AG09319 (cell line): ENCODE measurements around the gene DOHH.

Source experiments
- DNase-seq: peaks from one replicate; pipeline ENCODE4 v3.0.0-alpha.2; 2010; ENCODE audit warnings: low read depth; ENCODE audit errors: extremely low read depth
- TF ChIP-seq, protein P1 (sequence below): IDR thresholded peaks from 2 replicates; pipeline ENCODE4 v1.5.1; 2011; ENCODE audit warnings: low read depth, mild to moderate bottlenecking, inconsistent platforms, low read length, moderate library complexity

DOHH gene

GRCh38 chr19:3494559-3494958 lies 5.9 kb downstream of the DOHH start:
- TF ChIP-seq, protein P1, sequence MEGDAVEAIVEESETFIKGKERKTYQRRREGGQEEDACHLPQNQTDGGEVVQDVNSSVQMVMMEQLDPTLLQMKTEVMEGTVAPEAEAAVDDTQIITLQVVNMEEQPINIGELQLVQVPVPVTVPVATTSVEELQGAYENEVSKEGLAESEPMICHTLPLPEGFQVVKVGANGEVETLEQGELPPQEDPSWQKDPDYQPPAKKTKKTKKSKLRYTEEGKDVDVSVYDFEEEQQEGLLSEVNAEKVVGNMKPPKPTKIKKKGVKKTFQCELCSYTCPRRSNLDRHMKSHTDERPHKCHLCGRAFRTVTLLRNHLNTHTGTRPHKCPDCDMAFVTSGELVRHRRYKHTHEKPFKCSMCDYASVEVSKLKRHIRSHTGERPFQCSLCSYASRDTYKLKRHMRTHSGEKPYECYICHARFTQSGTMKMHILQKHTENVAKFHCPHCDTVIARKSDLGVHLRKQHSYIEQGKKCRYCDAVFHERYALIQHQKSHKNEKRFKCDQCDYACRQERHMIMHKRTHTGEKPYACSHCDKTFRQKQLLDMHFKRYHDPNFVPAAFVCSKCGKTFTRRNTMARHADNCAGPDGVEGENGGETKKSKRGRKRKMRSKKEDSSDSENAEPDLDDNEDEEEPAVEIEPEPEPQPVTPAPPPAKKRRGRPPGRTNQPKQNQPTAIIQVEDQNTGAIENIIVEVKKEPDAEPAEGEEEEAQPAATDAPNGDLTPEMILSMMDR: no peak
- DNase-seq: no peak

GRCh38 chr19:3494051-3494450 lies 6.4 kb downstream of the DOHH start:
- DNase-seq: no peak

DNA sequence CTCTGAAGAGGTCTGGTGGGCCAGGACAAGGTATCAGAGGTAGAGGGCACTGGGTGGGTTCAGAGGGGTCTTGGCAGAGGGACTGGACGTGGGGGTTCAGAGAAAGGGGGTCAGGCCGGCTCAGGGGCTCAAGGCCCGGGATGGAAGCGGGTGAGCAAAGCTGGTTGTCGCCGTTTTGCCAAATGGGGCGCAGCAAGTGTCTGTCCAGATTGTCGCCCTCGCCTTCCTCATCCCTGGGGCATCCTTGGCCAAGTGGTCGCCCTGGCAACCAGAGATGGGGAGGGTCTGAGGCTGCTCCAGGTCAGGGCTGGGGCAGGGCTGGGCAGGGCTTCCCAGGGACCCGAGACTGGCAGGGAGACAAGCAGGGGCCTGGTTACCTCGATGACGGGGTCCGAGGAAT lies 6.8 kb downstream of the DOHH start:
- no peak for DNase-seq
- TF ChIP-seq, protein P1: no peak

More at GRCh38 chr19:3494051-3494450, 6.4 kb downstream of the DOHH start:
- TF ChIP-seq, protein P1: no peak

GRCh38 chr19:3492919-3493318 lies 7.6 kb downstream of the DOHH start:
- DNase-seq: no peak
- TF ChIP-seq, protein P1: no peak

GRCh38 chr19:3492131-3492839 lies 8.2 kb downstream of the DOHH start:
- DNase-seq: no peak
- TF ChIP-seq, protein P1: no peak

- no peak for DNase-seq
- TF ChIP-seq, protein P1: no peak
These were observed 8.9 kb downstream of the DOHH start for GRCh38 chr19:3491396-3492119.

- TF ChIP-seq, protein P1: no peak
These were observed 17.2 kb downstream of the DOHH start, which contains the start of gene SMIM44 for GRCh38 chr19:3483226-3483628. Gene SMIM44 (minus strand): TSS chr19:3483441. CDS start chr19:3483403, 38 bp downstream.

More at GRCh38 chr19:3483226-3483628, 17.2 kb downstream of the DOHH start, which contains the start of gene SMIM44:
- DNase-seq: no peak
